Activated gamma-delta T cell (primary cell): Measurements from ENCODE around the gene UQCRC1.
"Not testable (repeated sequence)": the region's sequence is repeated elsewhere in the genome, so short reads cannot be mapped to it uniquely, and the experiment has no call there.

ENCODE experiments used
- DNase-seq: peaks from one replicate; lab custom pipeline; 2025; lab: John Stamatoyannopoulos, UW

Gene UQCRC1

DNA sequence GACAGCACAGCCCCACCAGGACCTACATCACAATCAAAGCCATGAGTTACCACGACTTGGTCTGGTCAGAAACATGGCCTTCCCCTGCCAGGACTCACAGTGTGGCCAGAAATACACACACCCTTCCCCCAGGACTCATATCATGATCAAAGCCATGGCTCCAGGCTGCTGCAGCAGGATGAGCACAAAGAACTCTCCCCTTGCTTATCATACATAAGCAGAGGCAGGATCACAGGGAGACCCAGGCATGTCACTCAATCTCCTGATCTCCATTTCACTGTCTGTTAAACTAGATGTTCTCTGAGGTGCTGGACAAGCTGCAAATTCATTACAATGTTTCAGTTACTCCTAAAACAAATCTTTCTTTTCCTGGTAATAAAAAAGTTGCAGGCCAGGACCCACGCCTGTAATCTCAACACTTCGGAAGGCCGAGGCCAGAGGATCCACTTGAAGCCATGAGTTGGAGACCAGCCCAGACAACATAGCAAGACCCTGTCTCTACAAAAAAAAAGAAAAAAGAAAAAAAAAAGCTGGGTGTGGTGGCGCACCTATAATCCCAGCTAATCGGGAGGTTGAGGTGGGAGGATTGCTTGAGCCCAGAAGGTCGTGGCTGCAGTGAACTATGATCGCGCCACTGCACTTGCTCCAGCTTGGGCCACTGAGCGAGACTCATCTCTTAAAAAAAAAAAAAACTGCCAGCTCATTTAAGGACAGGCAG, 54.1 kb downstream of the UQCRC1 start:
- DNase-seq, result no peak

DNA sequence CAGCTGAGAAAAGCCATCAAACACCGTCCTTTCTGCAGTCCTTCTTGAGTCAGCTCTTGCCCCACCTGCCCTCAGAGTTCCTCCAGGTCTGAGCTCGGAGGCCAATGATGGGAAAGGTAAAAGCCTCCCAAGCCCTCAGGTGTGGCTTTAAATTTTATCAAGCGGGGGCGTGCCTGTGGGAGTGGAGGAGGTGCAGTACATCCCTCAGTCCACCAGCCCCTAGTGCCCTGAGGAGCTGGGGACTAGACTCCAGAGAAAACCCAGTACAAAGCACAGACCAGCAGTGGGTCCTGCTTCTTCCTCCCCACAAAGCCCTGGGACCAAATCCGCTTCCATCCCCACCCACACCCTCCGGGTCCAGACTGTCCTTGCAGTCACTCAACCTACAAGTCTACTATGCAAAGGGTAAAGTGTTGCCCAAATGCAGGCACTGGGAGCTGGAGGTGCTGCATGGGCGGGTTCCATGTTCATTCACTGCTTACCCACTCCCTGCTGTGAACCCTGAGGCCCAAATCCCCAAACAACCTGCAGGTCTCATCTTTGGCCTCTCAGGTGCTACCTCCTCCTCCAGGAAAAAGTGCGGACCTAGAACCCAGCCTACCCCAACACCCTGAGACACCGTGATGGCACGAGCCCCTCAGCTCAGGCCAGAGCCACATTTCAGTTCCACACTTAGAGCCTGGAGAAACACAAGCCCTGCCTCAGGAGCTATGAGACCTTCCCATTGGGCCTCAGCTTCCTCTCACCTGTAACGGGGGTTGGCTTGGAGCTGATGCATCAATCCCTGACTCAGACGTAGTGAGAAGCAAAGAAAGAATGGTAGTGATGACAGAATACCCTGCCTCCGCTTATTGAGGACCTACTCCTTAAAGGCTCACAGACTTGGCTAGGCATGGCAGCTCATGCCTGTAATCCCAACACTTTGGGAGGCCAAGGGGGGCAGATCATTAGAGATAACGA, 55.3 kb downstream of the UQCRC1 start:
- no peak for DNase-seq

DNA sequence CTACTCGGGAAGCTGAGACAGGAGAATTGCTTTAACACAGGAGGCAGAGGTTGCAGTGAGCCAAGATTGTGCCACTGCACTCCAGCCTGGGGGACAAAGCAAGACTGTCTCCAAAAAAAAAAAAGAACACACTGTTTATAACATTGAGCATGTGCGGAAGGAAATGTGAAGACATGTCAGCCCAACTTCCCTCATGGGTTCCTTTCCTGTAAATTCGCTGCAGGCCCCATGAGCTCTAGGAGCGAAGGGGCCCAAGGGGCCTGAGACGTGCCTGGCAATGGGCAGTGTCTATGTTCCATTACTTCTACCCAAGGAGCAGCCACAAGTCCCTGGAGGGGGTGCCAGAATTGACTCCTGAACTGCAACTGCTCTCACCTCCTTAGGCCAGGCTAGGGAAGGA, 56.1 kb downstream of the UQCRC1 start:
- DNase-seq, result no peak

DNA sequence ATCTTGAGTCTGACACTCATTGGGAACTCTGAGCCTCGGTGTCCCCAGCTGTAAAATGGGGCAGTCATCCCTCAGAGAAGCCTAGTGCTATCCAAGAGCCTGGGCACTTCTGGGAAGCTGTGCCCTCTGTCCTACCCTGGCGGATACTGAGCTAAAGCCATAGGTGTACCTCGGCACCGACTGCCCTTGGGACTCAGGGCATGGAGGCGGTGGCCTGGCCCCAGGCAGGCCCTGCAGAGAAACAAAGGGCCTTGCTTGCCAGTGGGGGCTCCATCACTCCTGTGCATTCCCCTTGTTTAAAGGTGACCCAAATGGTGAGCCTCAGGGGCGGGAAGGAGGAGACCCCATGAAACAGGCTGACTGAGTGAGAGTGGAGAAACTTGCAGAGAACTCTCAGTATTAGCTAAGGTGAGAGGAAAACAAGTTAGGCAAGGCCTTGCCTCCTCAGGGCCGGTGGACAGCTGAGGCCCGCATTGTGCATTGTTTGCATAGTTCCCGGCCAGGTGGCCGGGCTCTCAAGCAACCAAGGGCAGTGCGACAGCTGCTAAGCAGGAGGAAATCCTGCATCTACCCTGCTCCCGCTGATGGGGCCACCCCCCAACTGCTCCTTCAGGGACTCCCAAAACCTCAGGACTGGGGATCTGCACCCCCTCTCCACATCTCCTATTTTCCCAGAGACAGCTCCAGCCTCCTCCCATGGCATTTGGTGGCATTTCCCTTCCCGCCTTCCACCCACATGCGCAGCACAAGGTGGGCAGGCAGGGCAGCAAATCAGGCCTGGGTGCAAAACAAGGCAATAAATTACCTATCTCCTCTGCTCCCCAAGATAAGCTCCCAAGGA, 57.1 kb downstream of the UQCRC1 start:
- DNase-seq, result no peak

DNA sequence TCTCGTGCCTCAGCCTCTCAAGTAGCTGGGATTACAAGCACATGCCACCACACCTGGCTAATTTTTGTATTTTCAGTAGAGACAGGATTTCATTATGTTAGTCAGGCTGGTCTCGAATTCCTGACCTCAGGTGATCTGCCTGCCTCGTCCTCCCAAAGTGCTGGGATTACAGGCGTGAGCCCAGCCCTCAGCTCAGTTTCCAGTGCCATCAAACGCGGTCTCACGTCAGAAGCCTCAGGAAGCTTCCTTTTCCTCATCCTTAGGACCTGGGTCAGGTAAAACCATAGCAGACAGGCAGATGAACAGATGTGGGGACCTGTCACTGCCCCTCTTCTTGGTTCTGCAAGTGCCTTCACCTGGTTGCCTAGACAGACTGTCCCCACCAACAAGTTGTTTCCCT, 57.8 kb downstream of the UQCRC1 start:
- DNase-seq, result not testable (repeated sequence)
